HepG2 (cell line): Measurements from ENCODE around the gene HAPLN2. TPM values are rescaled to one million over a fixed set of nuclear protein-coding genes. Genes with fewer than 3 reads are reported as not detected.

Source experiments
- GPN1 ChIP-seq: sonication (generic); formaldehyde crosslinking; IDR thresholded peaks from 2 replicates; pipeline ENCODE4 v1.5.1; 2020; ENCODE audit warnings: missing genetic modification reagents, borderline replicate concordance
- HNF1A ChIP-seq, 2 experiments: sonication (generic) in 1 of 2; formaldehyde crosslinking in 1 of 2; IDR thresholded peaks; 2 replicates each; pipeline versions ENCODE4 v1.4.0 to v1.6.1; 2016 to 2020; ENCODE audit warnings: borderline replicate concordance in 1 of 2, low read depth in 1 of 2, mild to moderate bottlenecking in 1 of 2, missing genetic modification reagents in 1 of 2
- JARID2 ChIP-seq: sonication (generic); formaldehyde crosslinking; IDR thresholded peaks from 2 replicates; pipeline ENCODE4 v1.8.1; 2023; ENCODE audit warnings: missing genetic modification reagents, inconsistent platforms; ENCODE audit not compliant: insufficient replicate concordance
- PPARG ChIP-seq: conservative IDR thresholded peaks from 2 replicates; pipeline ENCODE4 v1.6.1; 2016; ENCODE audit warnings: missing biosample characterization, missing genetic modification reagents
- REPIN1 ChIP-seq: sonication (generic); formaldehyde crosslinking; IDR thresholded peaks from 2 replicates; pipeline ENCODE4 v1.8.0; 2022; ENCODE audit warnings: missing genetic modification reagents, low read depth, mild to moderate bottlenecking, borderline replicate concordance
- YEATS2 ChIP-seq: sonication (generic); formaldehyde crosslinking; IDR thresholded peaks from 2 replicates; pipeline ENCODE4 v1.4.0; 2020; ENCODE audit warnings: missing genetic modification reagents, borderline replicate concordance
- ZNF232 ChIP-seq: sonication (generic); formaldehyde crosslinking; IDR thresholded peaks from 2 replicates; pipeline ENCODE4 v1.4.0; 2020; ENCODE audit warnings: missing genetic modification reagents, borderline replicate concordance
- ZNF282 ChIP-seq: fragments of 450-650 bp; IDR thresholded peaks from 2 replicates; pipeline ENCODE4 v1.6.1; 2018; ENCODE audit not compliant: partially characterized antibody
- ZNF512 ChIP-seq: sonication (generic); formaldehyde crosslinking; IDR thresholded peaks from 2 replicates; pipeline ENCODE4 v1.4.0; 2020; ENCODE audit warnings: mild to moderate bottlenecking, missing genetic modification reagents
- ZNF646 ChIP-seq: sonication (generic); formaldehyde crosslinking; IDR thresholded peaks from 2 replicates; pipeline ENCODE4 v1.9.0; 2021; ENCODE audit warnings: mild to moderate bottlenecking, missing genetic modification reagents
- ZNF782 ChIP-seq: sonication (generic); formaldehyde crosslinking; IDR thresholded peaks from 2 replicates; pipeline ENCODE4 v1.4.0; 2020; ENCODE audit warnings: missing genetic modification reagents, mild to moderate bottlenecking, borderline replicate concordance
- ZSCAN31 ChIP-seq: sonication (generic); formaldehyde crosslinking; IDR thresholded peaks from 2 replicates; pipeline ENCODE4 v1.5.0; 2020; ENCODE audit warnings: low read depth, mild to moderate bottlenecking, missing genetic modification reagents
- polyA plus RNA-seq, 8 experiments: library from polyadenylated mRNA; depleted of rRNA in 3 of 8; stranded (reverse) in 7 of 8; unstranded in 1 of 8; fragments of >200 nt; fragmentation: Illumina TruSeq in 4 of 8; extraction: Trizol in 4 of 8; gene quantifications; 2 replicates each; pipeline versions ENCODE4 v1.2.1 to v1.2.3, GENCODE V29; 2011 to 2016; ENCODE audit warnings: low read depth in 4 of 8, missing spikeins in 1 of 8, mixed read lengths in 1 of 8; ENCODE audit not compliant: insufficient read depth in 1 of 8
- total RNA-seq, 5 experiments: library from RNA; depleted of rRNA; stranded (reverse); fragments of >200 nt; fragmentation: Illumina TruSeq; extraction: Trizol; gene quantifications; 2 replicates each; pipeline ENCODE4 v1.2.3, GENCODE V29; 2016; ENCODE audit warnings: low read depth in 1 of 5
- TF ChIP-seq, protein P1 (sequence below): sonication (generic); formaldehyde crosslinking; IDR thresholded peaks from 2 replicates; pipeline ENCODE4 v1.5.1; 2020; ENCODE audit warnings: missing genetic modification reagents, mild to moderate bottlenecking, borderline replicate concordance

HAPLN2 gene
- total and polyA plus RNA-seq, 2 of the 13 experiments (the other 11 are each of a cell fraction or from before 2014, with no cell fraction given) = not detected

DNA sequence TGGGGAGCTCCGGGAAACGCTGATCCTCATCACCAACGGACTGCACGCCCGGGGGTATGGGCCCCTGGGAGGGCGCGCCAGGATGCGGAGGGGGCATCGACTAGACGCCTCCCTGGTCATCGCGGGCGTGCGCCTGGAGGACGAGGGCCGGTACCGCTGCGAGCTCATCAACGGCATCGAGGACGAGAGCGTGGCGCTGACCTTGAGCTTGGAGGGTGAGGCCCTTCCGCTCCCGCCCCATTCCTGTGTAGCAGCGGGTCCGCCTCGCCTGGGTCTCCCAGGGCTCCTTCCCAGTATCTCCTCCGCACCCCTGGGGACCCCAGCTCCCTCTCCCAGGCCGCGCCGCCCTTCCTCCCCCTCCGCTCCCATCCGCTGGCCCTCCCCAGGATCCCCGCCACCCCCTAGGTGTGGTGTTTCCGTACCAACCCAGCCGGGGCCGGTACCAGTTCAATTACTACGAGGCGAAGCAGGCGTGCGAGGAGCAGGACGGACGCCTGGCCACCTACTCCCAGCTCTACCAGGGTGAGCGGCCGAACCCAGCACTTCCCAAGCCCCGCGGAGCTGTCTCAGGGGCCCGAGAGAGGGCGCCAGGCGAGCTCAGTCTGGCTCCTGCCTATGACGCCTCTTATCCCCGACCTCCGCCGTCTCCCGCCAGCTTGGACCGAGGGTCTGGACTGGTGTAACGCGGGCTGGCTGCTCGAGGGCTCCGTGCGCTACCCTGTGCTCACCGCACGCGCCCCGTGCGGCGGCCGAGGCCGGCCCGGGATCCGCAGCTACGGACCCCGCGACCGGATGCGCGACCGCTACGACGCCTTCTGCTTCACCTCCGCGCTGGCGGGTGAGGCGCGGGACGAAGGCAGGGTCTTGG, 5.0 kb downstream of the HAPLN2 start (continued):
- TF ChIP-seq HNF1A (IDR thresholded peaks at IDR 0.05; ENCODE audit: low read depth) (no peak), HNF1A (CRISPR knock-in tag; IDR thresholded peaks at IDR 0.05; ENCODE audit: borderline replicate concordance) (no peak), ZNF232 (CRISPR knock-in tag) (no peak), YEATS2 (CRISPR knock-in tag) (no peak), ZNF282 (no peak), REPIN1 (CRISPR knock-in tag) (peak; percentile 24; the same call in 1 of the 2 replicates), ZSCAN31 (CRISPR knock-in tag) (no peak), JARID2 (CRISPR knock-in tag) (no peak), GPN1 (no peak), ZNF782 (no peak), ZNF512 (CRISPR knock-in tag) (no peak), ZNF646 (CRISPR knock-in tag) (no peak), PPARG (no peak)
- TF ChIP-seq, protein P1, sequence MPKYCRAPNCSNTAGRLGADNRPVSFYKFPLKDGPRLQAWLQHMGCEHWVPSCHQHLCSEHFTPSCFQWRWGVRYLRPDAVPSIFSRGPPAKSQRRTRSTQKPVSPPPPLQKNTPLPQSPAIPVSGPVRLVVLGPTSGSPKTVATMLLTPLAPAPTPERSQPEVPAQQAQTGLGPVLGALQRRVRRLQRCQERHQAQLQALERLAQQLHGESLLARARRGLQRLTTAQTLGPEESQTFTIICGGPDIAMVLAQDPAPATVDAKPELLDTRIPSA (CRISPR knock-in tag) = 0 out of 2 replicates have a peak, but pooled peaks have one; percentile 45
